Testis (tissue), 3 donors: ENCODE results near the gene ARL10. TPM values are rescaled to one million over a fixed set of nuclear protein-coding genes. Genes with fewer than 3 reads are reported as not detected.

Experiments
- DNase-seq: peaks from one replicate; pipeline ENCODE4 v3.0.0-alpha.2; 2019
- H3K27ac ChIP-seq, 2 donors: fragments of 200-600 bp; sonication (generic); one replicate each; pipeline ENCODE4 v1.5.1; 2019
- H3K27me3 ChIP-seq: fragments of 200-600 bp; sonication (generic); one replicate; pipeline ENCODE4 v1.5.1; 2019
- H3K36me3 ChIP-seq: fragments of 200-600 bp; sonication (generic); one replicate; pipeline ENCODE4 v1.5.1; 2017; ENCODE audit warnings: low read depth; ENCODE audit errors: missing control alignments
- H3K4me1 ChIP-seq: fragments of 200-600 bp; sonication (generic); one replicate; pipeline ENCODE4 v1.5.1; 2019
- H3K4me3 ChIP-seq, 2 donors: fragments of 200-600 bp; sonication (generic); one replicate each; pipeline ENCODE4 v1.5.1; 2017 to 2019
- H3K9me3 ChIP-seq: fragments of 200-600 bp; sonication (generic); one replicate; pipeline ENCODE4 v1.5.1; 2017
- CTCF ChIP-seq, 3 experiments: fragments of 450-650 bp in 2 of 3; fragments of 200-600 bp in 1 of 3; sonication (generic) in 1 of 3; IDR thresholded peaks; one replicate each; pipeline ENCODE4 v1.5.1; 2016 to 2019; ENCODE audit warnings: antibody characterized with exemption in 3 of 3, mild to moderate bottlenecking in 2 of 3, moderate library complexity in 1 of 3
- POLR2A ChIP-seq: fragments of 450-650 bp; IDR thresholded peaks from one replicate; pipeline ENCODE4 v1.6.1; 2017; ENCODE audit warnings: antibody characterized with exemption, mild to moderate bottlenecking, moderate library complexity
- WGBS, 2 donors: methylation state at CpG; one replicate each; pipeline ENCODE4 v1.1.5; 2018; 5-methylcytosine and 5-hydroxymethylcytosine counted together
- intact Hi-C: fragments of 100-400 bp; cut with DNase I; formaldehyde crosslinking; loops from one replicate; pipeline ENCODE4 v1.15.1; 2023; ENCODE audit warnings: low total_unique reads
- polyA plus RNA-seq: library from polyadenylated mRNA; stranded (reverse); fragments of 350-450 nt; fragmentation: Illumina TruSeq; extraction: RNeasy Lipid Tissue Mini Kit (QIAGEN cat#74804); gene quantifications from one replicate; pipeline ENCODE4 v1.2.3, GENCODE V29; 2014; ENCODE audit warnings: low read depth, low replicate concordance; ENCODE audit not compliant: insufficient read depth
- total RNA-seq, 2 donors: library from RNA; depleted of rRNA; stranded (reverse); fragments of >200 nt; gene quantifications; one replicate each; pipeline ENCODE4 v1.2.3, GENCODE V29; 2016

ARL10 gene
- total and polyA plus RNA-seq, 3 donors from 2014 or later = 5.8 to 8.9 (median 8.3) TPM

- no peaks in the 10 kb centered on the region for H3K27me3 ChIP-seq
- 91 to 93% methylated on average over 4 of the region's 4 CpGs for WGBS, 2 donors
- intact Hi-C loops = no loop called here
- no peaks in the 10 kb centered on the region for H3K36me3 ChIP-seq
- H3K27ac ChIP-seq = no peak overlapping the region
- H3K9me3 ChIP-seq = no peaks in the 10 kb centered on the region
- peaks cover 29% of the 10 kb centered on the region for H3K4me1 ChIP-seq
- no peak for TF ChIP-seq POLR2A
- no peak for TF ChIP-seq CTCF (IDR thresholded peaks at IDR 0.05)
- H3K4me3 ChIP-seq = no peak overlapping the region
- DNase-seq = no peak
Measured at GRCh38 chr5:176391999-176392398, 26.7 kb downstream of the ARL10 start.

GRCh38 chr5:176392526-176392925 lies 27.2 kb downstream of the ARL10 start:
- Histone ChIP-seq H3K4me3 (no peak overlapping the region), H3K27ac (no peak overlapping the region), H3K36me3 (no peaks in the 10 kb centered on the region), H3K27me3 (no peaks in the 10 kb centered on the region), H3K9me3 (no peaks in the 10 kb centered on the region), H3K4me1 (peaks cover 24% of the 10 kb centered on the region)
- intact Hi-C loops = no loop called here
- DNase-seq = no peak
- 83 to 89% methylated on average over 8 to 11 of the region's 11 CpGs for WGBS, 2 donors
- TF ChIP-seq CTCF (IDR thresholded peaks at IDR 0.05) (no peak), POLR2A (no peak)

GRCh38 chr5:176394096-176394495 lies 28.8 kb downstream of the ARL10 start:
- DNase-seq = no peak
- H3K36me3 ChIP-seq = no peaks in the 10 kb centered on the region
- WGBS, 2 donors = 91 to 92% methylated on average over 8 to 9 of the region's 9 CpGs
- peaks cover 20% of the 10 kb centered on the region for H3K4me1 ChIP-seq
- intact Hi-C loops = no loop called here
- H3K9me3 ChIP-seq = no peaks in the 10 kb centered on the region
- H3K27ac ChIP-seq = no peak overlapping the region
- TF ChIP-seq POLR2A (no peak), CTCF (IDR thresholded peaks at IDR 0.05) (no peak)
- no peak overlapping the region for H3K4me3 ChIP-seq
- no peaks in the 10 kb centered on the region for H3K27me3 ChIP-seq

- Histone ChIP-seq H3K36me3 (no peaks in the 10 kb centered on the region), H3K4me1 (peaks cover 17% of the 10 kb centered on the region), H3K9me3 (no peaks in the 10 kb centered on the region), H3K27me3 (no peaks in the 10 kb centered on the region), H3K27ac (peak overlapping the region in 1 of 2 donors; percentile 45), H3K4me3 (no peak overlapping the region)
- no peak for TF ChIP-seq CTCF (IDR thresholded peaks at IDR 0.05)
- TF ChIP-seq POLR2A = no peak
- intact Hi-C loops = no loop called here
- WGBS, 2 donors = 46 to 72% methylated on average over 11 of the region's 11 CpGs
- DNase-seq = peak; percentile 62
Measured at GRCh38 chr5:176394881-176395675, 29.8 kb downstream of the ARL10 start.

- intact Hi-C loops = no loop called here
- H3K27ac ChIP-seq = peak overlapping the region in 1 of 2 donors; percentile 24
- 55 to 62% methylated on average over 6 of the region's 6 CpGs for WGBS, 2 donors
- TF ChIP-seq POLR2A (no peak), CTCF (IDR thresholded peaks at IDR 0.05) (no peak)
- no peaks in the 10 kb centered on the region for H3K27me3 ChIP-seq
- H3K9me3 ChIP-seq = no peaks in the 10 kb centered on the region
- DNase-seq = no peak
- no peaks in the 10 kb centered on the region for H3K36me3 ChIP-seq
- H3K4me1 ChIP-seq = peaks cover 17% of the 10 kb centered on the region
- H3K4me3 ChIP-seq = no peak overlapping the region
Measured at GRCh38 chr5:176396330-176396729, 31.0 kb downstream of the ARL10 start.
